Cardiac atrium fibroblast (primary cell): ENCODE measurements around the gene MOV10L1. TPM values are rescaled to one million over a fixed set of nuclear protein-coding genes. Genes with fewer than 3 reads are reported as not detected.

Experiments
- total RNA-seq: library from RNA; depleted of rRNA; stranded (reverse); fragments of >200 nt; gene quantifications from 2 replicates; pipeline ENCODE4 v1.2.3, GENCODE V29; 2015

Gene MOV10L1
- total RNA-seq, result 2.1 and 3.6 TPM in 2 replicates

DNA sequence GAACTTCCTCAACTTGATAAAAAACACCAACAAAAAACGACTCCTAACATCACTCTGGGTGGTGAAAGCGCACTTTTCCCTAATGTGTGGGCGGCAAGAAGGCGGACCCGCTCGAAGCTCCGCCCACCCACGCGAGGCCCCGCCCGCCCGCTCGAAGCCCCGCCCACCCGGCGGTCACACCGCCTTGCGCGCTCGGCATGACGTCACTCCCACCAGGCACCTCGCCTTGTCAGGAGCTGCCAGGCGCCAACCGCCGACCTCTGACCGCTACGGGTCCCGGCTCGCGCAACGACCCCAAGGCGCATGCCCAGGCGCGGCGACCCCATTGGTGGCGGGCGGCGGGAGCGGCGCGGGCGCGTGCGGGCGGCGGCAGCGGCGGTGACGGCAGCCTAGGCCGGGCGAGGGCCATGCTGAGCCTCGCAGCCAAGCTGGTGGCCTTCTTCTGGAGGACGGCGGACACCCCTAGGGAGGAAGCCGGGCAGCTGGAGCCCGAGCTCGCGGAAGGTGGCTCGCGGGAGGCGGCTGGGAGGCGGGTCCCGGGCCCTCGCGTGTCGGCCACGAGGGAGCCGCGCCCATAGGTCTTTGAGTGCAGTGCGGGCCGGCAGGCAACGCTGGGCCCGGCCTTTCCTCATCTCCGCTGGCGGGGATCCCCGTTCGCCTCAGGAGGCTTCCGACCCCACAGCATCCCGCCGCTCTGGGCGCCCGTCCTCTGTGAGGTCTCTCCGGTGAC is at the start of gene MOV10L1:
MOV10L1 (plus strand) TSS at position 325 of the 730 bp plus-strand sequence; CDS start at position 408, 83 bp downstream.

DNA sequence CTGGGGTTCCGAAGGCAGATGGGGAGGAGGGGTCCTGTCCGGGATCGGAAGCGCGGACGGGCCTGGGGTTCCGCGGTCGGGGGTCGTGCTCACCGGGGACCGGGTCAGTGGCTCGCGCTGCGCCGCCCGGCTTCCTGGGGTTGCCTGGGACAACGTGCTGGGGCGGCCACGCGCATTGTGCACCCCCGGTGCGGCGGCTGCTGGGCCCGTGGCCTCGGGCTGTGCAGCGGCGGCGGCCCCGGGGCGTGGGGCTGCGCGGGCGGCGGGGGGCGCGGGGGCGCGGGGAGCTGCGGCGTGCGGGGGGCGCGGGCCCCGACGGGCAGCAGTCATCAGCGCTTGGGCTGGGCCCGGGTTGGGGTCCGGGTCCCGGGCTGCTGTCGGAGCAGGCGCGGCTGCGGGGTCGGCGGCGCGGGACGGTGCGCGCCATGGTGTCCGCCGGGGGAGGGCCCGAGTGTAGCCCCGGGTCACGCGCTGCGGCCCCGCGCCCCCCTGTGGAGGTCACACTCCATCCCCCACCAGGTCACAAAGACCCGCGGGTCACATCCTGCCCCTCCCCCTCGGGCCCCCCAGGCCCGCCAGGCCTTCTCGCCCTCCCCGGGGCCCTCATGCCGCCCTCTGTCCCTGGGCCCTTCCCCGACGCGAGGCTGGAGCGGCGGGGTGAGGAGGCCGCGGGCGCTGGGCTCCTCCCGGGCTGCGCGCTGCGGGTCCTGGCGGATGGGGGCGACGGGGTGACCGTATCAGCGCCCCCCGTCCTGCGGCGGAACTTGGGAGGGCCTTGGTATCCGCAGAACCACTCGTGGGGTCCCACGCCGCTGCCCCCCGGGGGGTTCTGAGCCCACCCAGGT is 31.5 kb upstream of the MOV10L1 start, which contains the start of gene TTLL8:
TTLL8 (minus strand) TSS at position 238 of the 845 bp plus-strand sequence.

DNA sequence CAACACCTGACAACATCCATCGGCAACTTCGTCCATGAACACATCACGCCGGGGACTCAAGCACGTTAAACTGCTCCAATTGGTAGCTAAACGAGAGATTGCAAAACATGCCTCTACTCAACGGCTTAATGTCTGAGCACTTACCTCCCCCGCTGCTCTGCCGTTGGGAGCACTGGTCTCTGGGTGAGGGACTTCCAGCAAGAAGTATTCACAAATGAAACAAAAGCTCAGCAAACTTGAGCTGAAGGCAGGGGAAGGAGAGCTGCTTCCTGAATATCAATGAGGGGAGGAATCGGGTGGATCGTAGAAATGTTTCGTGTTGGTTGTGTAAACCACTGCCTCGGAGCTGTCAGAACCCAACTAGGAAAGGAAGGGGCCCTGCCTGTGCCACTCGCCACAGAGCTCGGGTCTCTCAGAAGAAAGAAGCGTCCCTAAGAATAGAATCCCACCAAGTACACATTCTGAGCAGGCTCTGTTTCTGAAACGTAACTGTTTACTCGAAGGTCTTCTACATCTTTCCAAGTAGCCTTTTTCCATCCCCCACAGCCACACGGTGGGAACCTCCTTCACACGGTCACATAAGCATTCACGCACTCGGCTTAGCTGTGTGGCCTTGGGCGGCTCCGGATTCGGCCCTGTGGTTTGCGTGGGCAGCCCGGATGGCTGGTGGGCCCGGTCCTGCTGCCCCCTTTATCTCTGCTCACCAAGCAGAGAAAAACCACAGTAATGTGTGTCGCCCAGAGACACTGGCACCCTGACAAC is 4.4 kb upstream of the MOV10L1 start, which contains the start of gene MLC1:
MLC1 (minus strand) TSS at position 216 of the 762 bp plus-strand sequence. CDS start 524 bp downstream, outside the sequence.

DNA sequence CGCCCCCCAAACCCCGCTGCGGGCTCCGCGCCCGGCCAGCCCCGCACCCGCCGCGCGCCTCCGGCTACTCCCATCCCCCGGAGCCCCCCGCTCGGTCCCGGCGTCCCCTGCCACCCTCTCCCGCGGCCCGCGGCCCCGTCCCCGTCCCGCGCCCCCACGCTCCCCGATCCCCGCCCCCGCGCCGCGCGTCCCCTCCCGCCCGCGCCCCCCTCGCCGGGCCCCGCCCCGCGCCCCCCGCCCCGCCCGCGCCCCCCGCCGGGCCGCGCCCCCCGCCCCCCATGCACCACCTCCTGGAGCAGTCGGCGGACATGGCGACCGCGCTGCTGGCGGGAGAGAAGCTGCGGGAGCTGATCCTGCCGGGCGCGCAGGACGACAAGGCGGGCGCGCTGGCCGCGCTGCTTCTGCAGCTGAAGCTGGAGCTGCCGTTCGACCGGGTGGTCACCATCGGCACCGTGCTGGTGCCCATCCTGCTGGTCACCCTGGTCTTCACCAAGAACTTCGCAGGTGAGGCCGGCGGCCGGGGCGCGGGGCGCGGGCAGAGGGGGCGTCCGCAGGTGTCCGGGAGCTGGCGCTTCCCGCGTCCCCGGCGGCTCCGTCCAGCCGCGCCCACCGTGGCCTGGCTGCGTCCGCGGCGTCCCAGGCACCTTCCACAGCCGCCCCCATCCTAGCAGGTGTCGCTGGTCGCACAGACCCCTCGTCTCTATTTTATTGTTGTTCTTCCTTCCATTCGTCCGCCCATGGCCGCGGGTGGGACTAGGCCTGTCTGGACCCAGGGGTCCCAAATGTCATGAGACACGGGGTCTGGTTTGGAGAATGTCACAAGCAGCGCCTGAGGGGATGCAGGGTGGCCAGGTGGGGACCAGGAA is 80.9 kb downstream of the MOV10L1 start, which contains the start of gene PANX2:
PANX2 (plus strand) TSS at position 279 of the 866 bp plus-strand sequence; CDS start at position 279, 0 bp downstream.

DNA sequence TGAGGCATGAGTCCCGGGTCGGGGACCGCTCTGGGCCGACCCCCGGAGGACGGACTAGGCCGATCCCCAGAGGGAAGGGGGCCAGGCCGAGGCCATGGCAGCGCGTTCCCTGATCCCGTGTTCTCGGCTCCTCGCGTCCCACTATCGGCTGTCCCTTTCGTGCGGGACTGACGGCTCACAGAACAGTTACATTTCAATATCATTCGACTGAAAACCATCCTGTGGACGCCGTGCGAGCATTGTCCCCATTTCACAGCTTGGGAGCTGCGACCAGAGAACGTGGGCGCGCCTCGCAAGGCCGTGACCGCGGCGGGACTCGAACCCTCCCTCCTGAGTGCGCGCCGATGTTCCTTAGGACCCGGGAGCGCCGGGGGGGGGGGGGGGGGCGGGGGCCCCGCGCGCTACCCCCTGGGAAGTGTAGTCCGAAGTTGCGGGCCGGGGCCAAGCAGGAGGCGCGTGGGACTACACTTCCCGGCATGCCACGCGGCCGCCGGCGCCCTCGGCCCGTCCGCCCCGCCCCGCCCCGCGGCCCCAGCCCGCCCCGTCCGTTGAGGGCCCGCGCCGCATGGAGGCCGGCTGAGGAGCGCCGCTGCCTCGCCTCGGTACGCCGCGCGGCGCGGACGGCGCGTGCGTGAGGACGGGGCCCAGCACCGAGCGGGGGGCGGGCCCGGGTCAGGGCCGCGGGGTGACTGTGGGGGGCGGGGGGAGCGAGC is 95.7 kb downstream of the MOV10L1 start, which contains the start of gene TRABD:
TRABD (plus strand) TSS at position 539 of the 713 bp plus-strand sequence. CDS start 7,148 bp downstream, outside the sequence.

DNA sequence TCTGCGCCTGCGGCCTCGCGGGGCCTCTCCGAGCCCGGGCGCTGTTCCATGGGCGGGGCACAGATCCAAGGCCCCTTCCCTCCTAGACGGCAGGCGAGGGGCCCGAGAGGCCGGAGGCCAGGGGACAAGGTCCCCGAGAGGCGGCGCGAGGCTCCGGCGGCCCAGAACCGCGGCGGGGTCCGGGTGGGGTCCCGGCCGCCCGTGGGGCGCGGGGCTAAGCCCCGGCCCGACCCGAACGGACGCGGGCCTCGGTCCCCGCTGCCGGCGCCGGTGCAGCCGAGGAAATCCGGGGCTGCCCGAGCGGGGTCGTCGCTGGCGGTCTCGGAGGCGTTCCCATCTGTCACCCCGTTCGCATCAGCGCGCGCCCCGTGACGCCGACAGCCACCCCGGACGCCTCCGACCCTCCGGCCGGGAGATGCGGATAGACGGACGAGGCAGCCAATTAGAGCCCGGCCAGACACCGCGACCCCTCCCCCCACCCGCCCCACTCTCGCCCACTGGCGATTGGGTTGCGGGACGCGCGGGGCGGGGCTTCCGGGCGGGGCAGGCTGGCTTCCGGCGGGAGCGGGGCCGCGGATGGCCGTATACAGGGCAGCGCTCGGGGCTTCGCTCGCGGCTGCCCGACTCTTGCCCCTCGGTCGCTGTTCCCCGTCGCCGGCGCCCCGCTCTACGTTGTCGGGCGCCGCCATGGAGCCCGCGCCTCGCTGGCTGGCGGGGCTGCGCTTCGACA is 110.8 kb downstream of the MOV10L1 start, which contains the start of gene SELENOO:
SELENOO (plus strand) TSS at position 551 of the 730 bp plus-strand sequence; CDS start at position 577, 26 bp downstream.

Other genes with a start within 250 kb of the MOV10L1 start
- 8.7 and 9.9 TPM in 2 replicates for gene ZBED4, start 236.2 kb upstream of the MOV10L1 start, total RNA-seq
- 10.8 and 32.2 TPM in 2 replicates for gene ALG12, start 171.6 kb upstream of the MOV10L1 start, total RNA-seq
- gene CRELD2, start 171.4 kb upstream of the MOV10L1 start, total RNA-seq, result 69.7 and 107 TPM in 2 replicates
- gene PIM3, start 129.2 kb upstream of the MOV10L1 start, total RNA-seq, result 26.4 and 41.3 TPM in 2 replicates
- gene IL17REL, start 77.2 kb upstream of the MOV10L1 start, total RNA-seq, result not detected in 2 replicates
- not detected in 2 replicates for gene TTLL8, start 31.7 kb upstream of the MOV10L1 start, total RNA-seq
- gene MLC1, start 4.6 kb upstream of the MOV10L1 start, total RNA-seq, result 1.1 and 1.6 TPM in 2 replicates
- gene PANX2, start 80.7 kb downstream of the MOV10L1 start, total RNA-seq, result 0.65 and 1.1 TPM in 2 replicates
- 23.5 and 27.1 TPM in 2 replicates for gene TRABD, start 95.9 kb downstream of the MOV10L1 start, total RNA-seq
- gene SELENOO, start 111.0 kb downstream of the MOV10L1 start, total RNA-seq, result 18.3 and 19.5 TPM in 2 replicates
- 25.6 and 27.3 TPM in 2 replicates for gene TUBGCP6, start 155.0 kb downstream of the MOV10L1 start, total RNA-seq
- gene HDAC10, start 161.3 kb downstream of the MOV10L1 start, total RNA-seq, result 19.0 and 19.1 TPM in 2 replicates
- gene MAPK12, start 171.7 kb downstream of the MOV10L1 start, total RNA-seq, result 37.4 and 43.9 TPM in 2 replicates
- 12.6 and 14.4 TPM in 2 replicates for gene MAPK11, start 180.4 kb downstream of the MOV10L1 start, total RNA-seq
- gene PLXNB2, start 217.6 kb downstream of the MOV10L1 start, total RNA-seq, result 84.8 and 155 TPM in 2 replicates
- gene DENND6B, start 237.0 kb downstream of the MOV10L1 start, total RNA-seq, result 0.81 and 4.5 TPM in 2 replicates